DOHH2 (cell line): ENCODE measurements around the gene SMIM45.

Experiments
- H3F3A ChIP-seq: fragments of 200-600 bp; sonication (generic), shearing (Covaris generic); 2 replicates; pipeline ENCODE4 v1.6.0; 2016; ENCODE audit warnings: antibody characterized with exemption, mild to moderate bottlenecking; ENCODE audit not compliant: control insufficient read depth, insufficient read depth
- H3K27ac ChIP-seq: fragments of 200-600 bp; sonication (generic); 2 replicates; pipeline ENCODE4 v1.5.1; 2014; ENCODE audit warnings: low read depth, mild to moderate bottlenecking, low read length, moderate library complexity
- H3K27me3 ChIP-seq: fragments of 200-600 bp; sonication (generic); 2 replicates; pipeline ENCODE4 v1.6.1; 2014; ENCODE audit warnings: mild to moderate bottlenecking, low read length, mixed read lengths; ENCODE audit not compliant: control insufficient read depth
- H3K36me3 ChIP-seq: fragments of 200-600 bp; sonication (generic); 2 replicates; pipeline ENCODE4 v1.6.1; 2014; ENCODE audit warnings: mild to moderate bottlenecking, low read length, moderate library complexity, mixed read lengths; ENCODE audit not compliant: control insufficient read depth
- H3K4me1 ChIP-seq: fragments of 200-600 bp; sonication (generic); 2 replicates; pipeline ENCODE4 v1.6.1; 2014; ENCODE audit warnings: mild to moderate bottlenecking, low read length, mixed read lengths; ENCODE audit not compliant: control insufficient read depth
- H3K4me2 ChIP-seq: fragments of 200-600 bp; sonication (generic); 2 replicates; pipeline ENCODE4 v1.6.0; 2014; ENCODE audit warnings: mild to moderate bottlenecking, low read length, moderate library complexity
- H3K4me3 ChIP-seq: fragments of 200-600 bp; sonication (generic); 2 replicates; pipeline ENCODE4 v1.5.1; 2014; ENCODE audit warnings: mild to moderate bottlenecking, low read length, mixed read lengths
- H3K79me2 ChIP-seq: fragments of 200-600 bp; sonication (generic); 2 replicates; pipeline ENCODE4 v1.6.1; 2014; ENCODE audit warnings: mild to moderate bottlenecking, low read length, mixed read lengths; ENCODE audit not compliant: control insufficient read depth
- H3K9me2 ChIP-seq: fragments of 200-600 bp; sonication (generic); replicated peaks from 2 replicates; pipeline ENCODE4 v1.6.1; 2014; ENCODE audit warnings: mild to moderate bottlenecking, low read length, mixed read lengths; ENCODE audit not compliant: control insufficient read depth
- H3K9me3 ChIP-seq: fragments of 200-600 bp; sonication (generic); 2 replicates; pipeline ENCODE4 v1.6.1; 2014; ENCODE audit warnings: antibody characterized with exemption, low read length, mixed read lengths; ENCODE audit not compliant: control insufficient read depth, insufficient read depth
- H4K20me1 ChIP-seq: fragments of 200-600 bp; sonication (generic); 2 replicates; pipeline ENCODE4 v1.6.0; 2014; ENCODE audit warnings: low read depth, mild to moderate bottlenecking, antibody characterized with exemption, low read length, moderate library complexity; ENCODE audit not compliant: control insufficient read depth, insufficient read depth
- EZH2phosphoT487 ChIP-seq: fragments of 200-600 bp; sonication (generic); IDR thresholded peaks from 2 replicates; pipeline ENCODE4 v1.6.1; 2017; ENCODE audit warnings: borderline replicate concordance, mild to moderate bottlenecking, antibody characterized with exemption, low read length, moderate library complexity, mixed read lengths
- TF ChIP-seq, protein P1 (sequence below): fragments of 200-600 bp; sonication (generic); IDR thresholded peaks from one replicate; pipeline ENCODE4 v1.5.1; 2014; ENCODE audit warnings: antibody characterized with exemption, mild to moderate bottlenecking, low read depth, low read length; ENCODE audit not compliant: poor library complexity, severe bottlenecking

Gene SMIM45

DNA sequence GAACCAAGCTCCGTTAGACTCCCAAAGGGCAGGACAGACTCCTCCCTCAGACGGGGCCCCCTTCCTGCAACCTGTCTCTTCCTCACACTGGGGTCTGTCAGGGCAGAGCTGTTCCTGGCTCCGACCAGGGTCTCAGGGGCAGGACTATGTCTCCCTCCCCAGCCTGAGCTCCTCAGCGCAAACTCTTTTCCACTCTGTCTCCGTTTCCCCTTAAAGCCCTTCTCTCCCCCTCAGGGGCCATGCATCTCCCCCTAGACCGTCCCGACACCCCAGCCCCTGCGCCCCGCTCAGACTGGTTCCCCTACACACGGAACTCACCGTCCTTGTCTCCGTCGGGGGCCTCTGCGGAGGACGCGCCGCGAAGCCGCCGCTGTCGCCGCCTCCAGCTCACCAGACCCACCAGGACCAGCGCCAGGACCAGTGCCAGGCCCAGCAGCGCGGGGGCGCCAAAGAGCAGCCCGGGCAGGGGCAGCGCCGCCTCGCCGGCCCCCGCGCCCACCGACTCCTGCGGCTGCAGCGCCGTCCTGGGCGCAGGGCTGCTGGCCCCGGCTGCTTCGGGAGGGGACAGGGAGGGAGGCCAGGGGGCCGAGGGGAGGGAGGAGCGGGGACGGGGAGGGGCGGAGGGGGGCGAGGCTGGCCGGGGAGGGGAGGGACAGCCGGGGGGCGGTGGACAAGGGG is 26.0 kb upstream of the SMIM45 start:
- Histone ChIP-seq H3K9me3 (no peaks in the 10 kb centered on the region), H3K27me3 (no peaks in the 10 kb centered on the region), H3K79me2 (peaks cover 36% of the 10 kb centered on the region), H3K9me2 (no peaks in the 10 kb centered on the region), H3K27ac (peak overlapping the region; percentile 86), H3K36me3 (peaks cover 48% of the 10 kb centered on the region), H3K4me2 (peak overlapping the region; percentile 85), H4K20me1 (peaks cover 7% of the 10 kb centered on the region; the same call in 1 of the 2 replicates), H3F3A (peaks cover 33% of the 10 kb centered on the region), H3K4me1 (peaks cover 89% of the 10 kb centered on the region), H3K4me3 (peak overlapping the region; percentile 86)
- TF ChIP-seq, protein P1, sequence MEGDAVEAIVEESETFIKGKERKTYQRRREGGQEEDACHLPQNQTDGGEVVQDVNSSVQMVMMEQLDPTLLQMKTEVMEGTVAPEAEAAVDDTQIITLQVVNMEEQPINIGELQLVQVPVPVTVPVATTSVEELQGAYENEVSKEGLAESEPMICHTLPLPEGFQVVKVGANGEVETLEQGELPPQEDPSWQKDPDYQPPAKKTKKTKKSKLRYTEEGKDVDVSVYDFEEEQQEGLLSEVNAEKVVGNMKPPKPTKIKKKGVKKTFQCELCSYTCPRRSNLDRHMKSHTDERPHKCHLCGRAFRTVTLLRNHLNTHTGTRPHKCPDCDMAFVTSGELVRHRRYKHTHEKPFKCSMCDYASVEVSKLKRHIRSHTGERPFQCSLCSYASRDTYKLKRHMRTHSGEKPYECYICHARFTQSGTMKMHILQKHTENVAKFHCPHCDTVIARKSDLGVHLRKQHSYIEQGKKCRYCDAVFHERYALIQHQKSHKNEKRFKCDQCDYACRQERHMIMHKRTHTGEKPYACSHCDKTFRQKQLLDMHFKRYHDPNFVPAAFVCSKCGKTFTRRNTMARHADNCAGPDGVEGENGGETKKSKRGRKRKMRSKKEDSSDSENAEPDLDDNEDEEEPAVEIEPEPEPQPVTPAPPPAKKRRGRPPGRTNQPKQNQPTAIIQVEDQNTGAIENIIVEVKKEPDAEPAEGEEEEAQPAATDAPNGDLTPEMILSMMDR = peak; percentile 86
- TF ChIP-seq EZH2phosphoT487 = no peak

DNA sequence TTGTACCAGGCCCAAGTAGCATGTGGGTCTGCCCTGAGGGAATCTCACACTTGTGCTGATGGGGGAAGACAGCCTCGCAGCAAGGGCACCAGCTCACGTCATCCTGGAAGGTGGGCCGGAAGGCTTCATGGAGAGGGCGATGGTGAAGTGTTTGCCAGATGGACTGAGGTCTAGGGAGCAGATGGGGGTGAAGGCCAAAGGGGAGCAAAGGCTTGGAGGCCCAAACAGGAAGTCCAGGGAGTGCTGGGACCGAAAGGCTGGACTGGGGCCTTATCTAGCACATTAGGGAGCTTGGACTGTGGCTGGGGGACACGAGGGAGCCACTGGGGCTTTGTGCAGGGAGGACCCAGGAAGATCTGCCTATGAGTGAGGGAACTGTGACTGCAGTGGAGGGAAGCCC is 24.1 kb upstream of the SMIM45 start:
- peak overlapping the region; percentile 85 for H3K4me2 ChIP-seq
- no peaks in the 10 kb centered on the region for H3K9me3 ChIP-seq
- no peak overlapping the region for H3K4me3 ChIP-seq
- no peaks in the 10 kb centered on the region for H3K9me2 ChIP-seq
- H3K27me3 ChIP-seq = no peaks in the 10 kb centered on the region
- peaks cover 89% of the 10 kb centered on the region for H3K4me1 ChIP-seq
- TF ChIP-seq, protein P1 = no peak
- no peak for TF ChIP-seq EZH2phosphoT487
- peaks cover 38% of the 10 kb centered on the region for H3F3A ChIP-seq
- H3K79me2 ChIP-seq = peaks cover 37% of the 10 kb centered on the region
- H3K27ac ChIP-seq = peak overlapping the region; percentile 86
- peaks cover 44% of the 10 kb centered on the region for H3K36me3 ChIP-seq
- peaks cover 7% of the 10 kb centered on the region; the same call in 1 of the 2 replicates for H4K20me1 ChIP-seq

DNA sequence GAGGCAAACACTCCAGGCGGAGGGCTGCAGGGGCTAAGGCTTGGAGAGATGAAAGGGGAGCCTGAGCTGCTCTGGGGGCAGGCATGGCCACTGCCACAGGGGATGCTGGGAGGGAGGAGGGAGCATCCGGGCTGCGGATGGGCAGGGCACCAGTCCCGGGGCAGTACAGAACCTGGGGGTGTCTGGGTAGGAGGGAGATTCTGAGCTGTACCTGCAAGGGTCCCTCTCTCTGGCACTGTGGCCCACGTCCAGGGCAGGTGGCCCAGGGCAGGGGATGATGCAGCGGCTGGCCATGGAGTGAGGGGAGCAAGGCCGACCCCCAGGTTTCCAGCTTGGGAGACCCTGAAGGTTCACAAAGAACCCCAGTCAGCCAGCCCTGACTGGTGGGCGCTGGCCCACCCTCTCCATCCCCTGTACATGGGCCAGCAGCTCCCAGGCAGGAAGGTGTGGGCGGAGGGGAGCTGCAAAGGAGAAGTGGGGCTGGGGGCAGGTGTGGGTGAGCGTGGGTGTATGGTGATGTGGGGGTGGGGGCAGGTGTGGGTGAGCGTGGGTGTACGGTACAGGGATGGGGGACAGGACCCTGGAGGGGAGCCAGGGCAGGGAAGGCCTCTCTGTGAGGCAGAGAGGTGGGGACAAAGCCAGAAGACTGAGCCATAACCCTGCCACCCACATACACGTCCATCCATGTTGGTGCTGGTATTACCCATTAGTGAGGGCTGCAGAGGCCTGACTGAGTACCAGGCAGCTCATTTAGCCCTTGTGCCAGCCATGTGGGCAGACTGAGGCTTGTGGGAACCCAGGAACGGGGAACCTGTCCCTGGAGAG is 23.1 kb upstream of the SMIM45 start:
- peaks cover 44% of the 10 kb centered on the region for H3K36me3 ChIP-seq
- H3K4me2 ChIP-seq = peak overlapping the region; percentile 85
- peaks cover 34% of the 10 kb centered on the region for H3K79me2 ChIP-seq
- H3K27me3 ChIP-seq = no peaks in the 10 kb centered on the region
- H3K4me1 ChIP-seq = peaks cover 89% of the 10 kb centered on the region
- TF ChIP-seq, protein P1 = no peak
- TF ChIP-seq EZH2phosphoT487 = no peak
- peaks cover 35% of the 10 kb centered on the region for H3F3A ChIP-seq
- no peaks in the 10 kb centered on the region for H3K9me3 ChIP-seq
- H3K9me2 ChIP-seq = no peaks in the 10 kb centered on the region
- 0 out of 2 replicates have a peak, but pooled peaks cover 3% of the 10 kb centered on the region for H4K20me1 ChIP-seq
- peak overlapping the region; percentile 86 for H3K27ac ChIP-seq
- peak overlapping the region; percentile 16; the same call in 1 of the 2 replicates for H3K4me3 ChIP-seq
